Activated naive CD4-positive, alpha-beta T cell treated with anti-CD3 and anti-CD28 coated beads, Interleukin-2, amount 50 U/mL, for 16 hours (primary cell): ENCODE data around the gene KIZ.

Experiments used
- DNase-seq: peaks from one replicate; pipeline ENCODE4 v3.0.0-alpha.2; 2020

KIZ gene

DNA sequence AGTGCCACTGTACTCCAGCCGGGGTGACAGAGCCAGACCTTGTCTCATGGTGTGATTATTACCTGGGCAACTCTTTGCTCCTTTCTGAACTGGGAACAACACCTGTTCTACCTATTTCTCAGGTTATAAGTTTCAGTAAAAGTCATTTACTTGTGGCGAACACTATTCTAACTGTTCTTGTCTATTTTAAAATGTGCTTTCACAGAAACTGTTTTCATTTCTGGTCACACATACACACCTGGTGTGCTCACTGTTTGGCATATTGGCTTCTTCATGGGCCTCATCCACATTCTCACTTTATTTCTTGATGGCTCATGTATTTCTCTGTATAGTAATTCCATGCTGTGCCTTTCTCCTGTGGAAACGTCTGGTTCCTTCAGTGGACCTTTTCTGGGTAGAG is 146.8 kb downstream of the KIZ start:
- DNase-seq: no peak

DNA sequence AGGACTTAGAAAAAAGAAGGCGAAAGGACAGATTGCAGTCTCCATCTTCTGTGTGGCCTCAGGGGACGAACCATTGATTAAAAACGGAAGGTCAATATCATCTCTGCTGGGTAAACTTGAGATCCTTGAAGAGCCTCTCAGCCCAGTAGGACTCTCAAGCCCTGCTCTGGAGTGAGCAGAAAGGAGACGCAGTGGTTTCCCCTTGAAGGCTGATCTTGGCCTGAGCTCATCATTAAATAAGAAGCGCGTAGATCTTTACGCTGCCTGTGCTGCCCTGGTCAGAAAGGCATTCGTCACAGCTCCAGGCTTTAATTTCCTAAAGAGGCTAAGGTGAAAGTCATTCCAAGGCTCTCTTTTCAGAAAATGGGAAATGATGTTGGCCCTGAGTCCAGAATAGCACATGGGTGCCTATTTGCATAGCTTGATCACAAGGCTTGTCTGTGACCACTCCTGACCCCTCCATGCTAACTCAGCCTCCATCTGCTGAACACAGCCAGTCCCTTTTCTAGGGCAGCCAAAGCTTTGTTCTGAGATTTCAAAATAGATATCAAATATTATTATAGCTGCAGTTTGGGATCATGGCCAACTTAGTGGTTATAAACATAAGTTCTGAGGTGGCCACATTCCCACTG is 148.0 kb downstream of the KIZ start:
- no peak for DNase-seq

DNA sequence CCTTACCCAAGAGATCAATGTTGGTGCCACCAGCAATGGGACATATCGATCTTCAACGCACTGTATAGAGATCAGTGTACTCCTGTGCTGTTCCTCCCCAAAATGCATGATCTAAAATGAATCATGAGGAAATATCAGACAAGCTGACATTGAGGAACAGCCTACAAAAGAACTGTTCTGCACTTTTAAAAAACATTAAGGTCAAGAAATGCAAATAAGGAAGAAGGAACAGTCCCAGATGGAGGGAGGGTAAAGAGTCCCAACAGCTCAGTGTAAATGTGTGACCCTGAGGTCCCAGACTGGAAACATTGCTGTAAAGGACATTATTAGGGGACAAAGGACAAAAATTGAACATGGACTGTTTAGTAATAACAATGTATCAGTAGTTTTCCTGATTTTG is 152.9 kb downstream of the KIZ start:
- no peak for DNase-seq

- no peak for DNase-seq
These were observed 154.0 kb downstream of the KIZ start for GRCh38 chr20:21279706-21280521.

DNA sequence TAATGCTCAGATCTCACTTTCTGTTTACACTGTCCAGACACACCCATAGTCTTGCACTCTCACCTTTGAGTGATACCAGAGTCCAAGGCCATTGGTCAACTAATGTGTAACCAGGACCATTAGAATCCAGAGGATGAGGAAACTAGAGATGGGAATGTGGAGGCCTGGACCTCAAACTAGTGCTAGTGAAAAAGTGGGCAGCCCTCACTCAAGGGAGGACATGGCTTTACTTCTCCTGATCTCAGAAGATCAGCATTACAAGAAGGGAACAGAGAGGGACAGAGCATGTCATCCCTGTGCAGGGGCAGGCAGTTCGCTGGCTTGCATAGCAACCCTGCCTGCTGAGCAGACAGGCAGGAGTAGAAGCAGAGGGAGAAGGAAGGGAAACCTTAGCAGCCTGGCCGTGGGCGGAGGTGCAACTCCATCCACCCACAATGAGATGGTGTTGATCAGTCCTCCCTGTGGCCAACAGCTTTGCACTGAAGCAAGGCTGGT is 154.7 kb downstream of the KIZ start:
- DNase-seq: no peak

GRCh38 chr20:21286775-21287174 is 160.9 kb downstream of the KIZ start:
- no peak for DNase-seq

DNA sequence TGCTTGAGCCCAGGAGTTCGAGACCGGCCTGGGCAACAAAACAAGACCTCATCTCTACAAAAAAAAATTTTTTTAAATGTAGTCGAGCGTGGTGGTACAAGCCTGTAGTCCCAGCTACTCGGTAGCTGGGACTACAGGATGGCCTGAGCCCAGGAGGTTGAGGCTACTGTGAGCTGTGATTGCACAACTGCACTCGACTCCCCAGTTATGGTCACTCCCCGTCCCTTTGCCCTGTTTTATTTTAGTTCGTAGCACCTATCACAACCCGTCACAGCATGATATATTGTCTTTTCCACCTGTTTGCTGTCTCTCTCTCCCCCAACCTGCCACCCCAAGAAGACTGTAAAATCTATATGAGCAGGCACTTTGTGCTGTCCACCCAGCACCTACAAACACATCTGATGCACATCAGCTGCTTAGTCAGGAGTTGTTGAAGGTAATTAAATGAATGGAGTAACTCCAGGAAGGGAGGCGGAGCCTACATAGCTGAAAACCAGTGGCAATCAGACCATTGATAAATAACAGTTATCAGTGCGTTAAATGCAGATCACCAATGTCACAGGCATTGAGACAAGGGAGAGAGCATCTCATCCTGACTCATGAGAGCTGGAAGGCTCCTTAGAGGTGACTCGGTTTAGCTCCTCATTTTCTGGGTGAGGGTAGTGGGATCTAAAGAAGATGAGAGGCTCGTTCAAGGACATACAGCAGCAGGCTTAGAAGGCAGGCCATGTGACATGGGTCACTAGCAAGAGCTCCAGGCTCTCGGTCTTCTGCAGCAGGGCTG is 162.9 kb downstream of the KIZ start:
- no peak for DNase-seq

DNA sequence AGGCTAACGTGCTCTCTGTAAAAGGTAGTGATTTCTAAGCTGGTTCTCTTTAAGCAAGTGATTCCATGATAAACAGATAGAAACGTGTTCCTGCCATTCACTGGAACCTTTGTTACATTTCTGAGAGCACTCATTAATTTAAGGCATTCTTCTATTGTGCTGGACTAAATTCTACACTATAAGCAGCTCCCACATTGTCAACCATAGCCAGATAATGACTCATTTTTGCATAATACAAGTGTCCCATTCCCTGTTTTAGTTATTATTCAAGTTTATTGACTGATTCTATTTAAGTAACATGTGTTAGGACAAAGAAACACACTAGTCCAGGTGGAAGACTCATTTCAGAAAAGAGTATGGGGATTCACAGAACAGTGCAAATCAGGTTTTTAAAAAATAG is 163.8 kb downstream of the KIZ start:
- no peak for DNase-seq

- DNase-seq: no peak
These were observed 165.1 kb downstream of the KIZ start for GRCh38 chr20:21291026-21291425.

DNA sequence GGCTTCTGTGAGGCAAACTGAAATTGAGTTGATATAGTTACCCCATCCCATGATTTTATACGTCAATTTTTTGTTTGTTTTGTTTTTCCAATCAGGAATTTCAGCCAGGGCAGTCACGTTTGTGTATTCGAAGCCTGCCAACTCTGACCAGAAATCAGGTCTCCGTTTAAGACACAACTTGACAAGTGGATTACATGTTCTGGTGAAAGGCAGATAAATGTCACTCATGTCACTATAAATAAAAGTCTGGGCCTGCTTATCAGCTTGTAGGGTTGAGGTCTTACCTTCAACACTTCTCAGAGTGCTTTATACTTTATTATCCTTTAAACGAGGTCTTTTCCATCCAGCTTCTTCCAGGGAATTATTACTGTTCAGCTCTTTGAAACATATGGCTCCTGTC is 168.9 kb downstream of the KIZ start:
- no peak for DNase-seq
